B cell (primary cell): ENCODE data around the gene DPH6. TPM values are rescaled to one million over a fixed set of nuclear protein-coding genes. Genes with fewer than 3 reads are reported as not detected.

Source experiments
- ATAC-seq: fragments of 200-7000 bp; cut with Tn5 transposase; one replicate; pipeline ENCODE4 v1.10.0; 2021; ENCODE audit warnings: low read depth, mild to moderate bottlenecking, moderate number of reproducible peaks, moderate library complexity
- CTCF ChIA-PET: fragments of 350-600 bp; sonication (Branson Sonifier 250); formaldehyde crosslinking; loops from one replicate; lab custom pipeline; 2021; ENCODE audit warnings: antibody characterized with exemption, inconsistent platforms; lab: Charles Lee
- POLR2A ChIA-PET: fragments of 350-600 bp; sonication (Branson Sonifier 250); formaldehyde crosslinking; loops from one replicate; lab custom pipeline; 2021; ENCODE audit warnings: antibody characterized with exemption; lab: Charles Lee
- DNase-seq: peaks from one replicate; pipeline ENCODE4 v3.0.0; 2013
- H2AFZ ChIP-seq: 2 replicates; pipeline ENCODE4 v1.6.1; 2012; ENCODE audit warnings: mild to moderate bottlenecking, low read depth, low read length; ENCODE audit not compliant: insufficient read depth, poor library complexity, severe bottlenecking
- H3K27ac ChIP-seq, 2 donors: 1 replicate in 1 of 2; 2 replicates in 1 of 2; pipeline ENCODE4 v1.5.1; 2012 to 2013; ENCODE audit warnings: low read length in 2 of 2, mild to moderate bottlenecking in 2 of 2, moderate library complexity in 1 of 2
- H3K27me3 ChIP-seq, 4 experiments: fragments of 200-600 bp in 1 of 4; sonication (generic) in 1 of 4; replicated peaks in 1 of 4; 1 replicate in 2 of 4; 2 replicates in 2 of 4; pipeline versions ENCODE4 v1.6.1 to v1.7.0; 2013 to 2016; ENCODE audit warnings: low read length in 3 of 4, mild to moderate bottlenecking in 2 of 4, mixed read lengths in 1 of 4, moderate library complexity in 1 of 4; ENCODE audit not compliant: insufficient read depth in 4 of 4, control insufficient read depth in 3 of 4; ENCODE audit errors: control extremely low read depth in 1 of 4
- H3K36me3 ChIP-seq, 2 experiments: replicated peaks in 1 of 2; 1 replicate in 1 of 2; 2 replicates in 1 of 2; pipeline versions ENCODE4 v1.6.1 to v1.7.1; 2013; ENCODE audit warnings: low read length in 1 of 2; ENCODE audit not compliant: insufficient read depth in 2 of 2, control insufficient read depth in 1 of 2; ENCODE audit errors: control extremely low read depth in 1 of 2, extremely low read depth in 1 of 2
- H3K4me1 ChIP-seq, 2 donors: fragments of 200-600 bp in 1 of 2; sonication (generic) in 1 of 2; 1 replicate in 1 of 2; 2 replicates in 1 of 2; pipeline versions ENCODE4 v1.5.1 to v1.6.1; 2013 to 2017; ENCODE audit warnings: low read length in 2 of 2; ENCODE audit not compliant: control insufficient read depth in 2 of 2, insufficient read depth in 2 of 2
- H3K4me2 ChIP-seq: replicated peaks from 2 replicates; pipeline ENCODE3; 2012; ENCODE audit warnings: mild to moderate bottlenecking, low read depth, low read length; ENCODE audit not compliant: poor library complexity, severe bottlenecking
- H3K4me3 ChIP-seq, 5 experiments: fragments of 200-600 bp in 1 of 5; sonication (generic) in 1 of 5; 1 replicate in 3 of 5; 2 replicates in 2 of 5; pipeline versions ENCODE4 v1.5.1 to v1.7.0; 2011 to 2016; ENCODE audit warnings: low read length in 4 of 5, mild to moderate bottlenecking in 4 of 5, low read depth in 2 of 5, control low read depth in 1 of 5, moderate library complexity in 1 of 5; ENCODE audit not compliant: insufficient read depth in 1 of 5; ENCODE audit errors: control extremely low read depth in 1 of 5, extremely low read depth in 1 of 5
- H3K79me2 ChIP-seq: fragments of 200-600 bp; sonication (generic); one replicate; pipeline ENCODE4 v1.6.0; 2016; ENCODE audit warnings: low read length; ENCODE audit not compliant: control insufficient read depth, insufficient read depth
- H3K9ac ChIP-seq: fragments of 200-600 bp; sonication (generic); 2 replicates; pipeline ENCODE4 v1.6.1; 2017; ENCODE audit warnings: mild to moderate bottlenecking, low read length, moderate library complexity
- H3K9me3 ChIP-seq, 3 donors: one replicate each; pipeline versions ENCODE4 v1.6.1 to v1.7.1; 2013; ENCODE audit warnings: low read length in 2 of 3; ENCODE audit not compliant: control insufficient read depth in 2 of 3, insufficient read depth in 1 of 3; ENCODE audit errors: control extremely low read depth in 1 of 3
- H4K20me1 ChIP-seq: 2 replicates; pipeline ENCODE4 v1.6.0; 2012; ENCODE audit warnings: mild to moderate bottlenecking, low read length; ENCODE audit not compliant: insufficient read depth, control insufficient read depth, poor library complexity, severe bottlenecking
- H3K27ac Mint-ChIP-seq: one replicate; pipeline ENCODE4 v1.8.0; 2021; ENCODE audit warnings: mixed read lengths
- H3K27me3 Mint-ChIP-seq: one replicate; pipeline ENCODE4 v1.8.0; 2021; ENCODE audit warnings: mixed read lengths
- H3K4me1 Mint-ChIP-seq: one replicate; pipeline ENCODE4 v1.8.0; 2021; ENCODE audit warnings: mixed read lengths
- H3K4me3 Mint-ChIP-seq: one replicate; pipeline ENCODE4 v1.8.0; 2021; ENCODE audit warnings: mixed read lengths
- H3K9me3 Mint-ChIP-seq: one replicate; pipeline ENCODE4 v1.8.0; 2022; ENCODE audit warnings: mixed read lengths; ENCODE audit not compliant: insufficient read depth
- EZH2 ChIP-seq: IDR thresholded peaks from 2 replicates; pipeline ENCODE4 v1.6.1; 2012; ENCODE audit warnings: borderline replicate concordance, low read depth, mild to moderate bottlenecking, moderate library complexity, low read length; ENCODE audit not compliant: insufficient read depth, poor library complexity, severe bottlenecking
- WGBS: methylation state at CpG from one replicate; pipeline ENCODE4 v1.1.5; 2013; ENCODE audit warnings: missing lambda C conversion rate; ENCODE audit not compliant: insufficient coverage; 5-methylcytosine and 5-hydroxymethylcytosine counted together
- intact Hi-C: fragments of 100-400 bp; cut with micrococcal nuclease; formaldehyde crosslinking; loops from one replicate; pipeline ENCODE4 v1.10.0; 2022
- polyA plus RNA-seq: library from polyadenylated mRNA; depleted of rRNA; stranded (reverse); fragments of >200 nt; gene quantifications from 2 replicates; pipeline ENCODE4 v1.2.3, GENCODE V29; 2012
- total RNA-seq, 2 donors: library from RNA; stranded (reverse); fragments of 120-200 nt in 1 of 2; gene quantifications; 1 replicate in 1 of 2; 2 replicates in 1 of 2; pipeline versions ENCODE4 v1.2.3 to v1.2.4, GENCODE V29; 2013 to 2022
- TF ChIP-seq, protein P1 (sequence below): fragments of 200-600 bp; IDR thresholded peaks from one replicate; pipeline ENCODE4 v1.8.0; 2022; ENCODE audit warnings: antibody characterized with exemption, mild to moderate bottlenecking

DPH6 gene
- total and polyA plus RNA-seq, 2 donors (not counting 1 experiment from before 2014, with no cell fraction given), result 5.4 to 13.3 TPM

DNA sequence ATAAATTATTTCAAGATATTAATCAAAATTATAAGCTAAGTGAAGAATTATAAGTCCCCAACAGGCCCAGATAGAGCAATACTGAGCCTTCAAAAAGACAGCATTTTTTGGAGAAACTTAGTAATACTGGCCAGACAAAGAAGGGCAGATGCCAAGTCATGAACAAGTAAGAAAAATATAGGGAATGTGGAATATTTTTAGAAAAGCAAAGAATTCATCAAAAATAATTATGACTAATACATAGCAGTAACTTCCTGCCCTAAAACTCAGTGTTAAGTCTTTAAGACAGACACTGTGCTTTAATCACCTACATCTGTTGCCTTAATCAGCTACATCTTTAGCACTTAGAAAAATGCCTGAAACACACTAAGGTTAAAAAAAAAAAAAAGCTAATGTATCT is 31.2 kb downstream of the DPH6 start:
- intact Hi-C loops, result loop anchor here (10.0 kb wide), 1 partner anchor 60 kb away; no protein-coding TSS in a partner anchor
- no peak overlapping the region for H3K4me2 ChIP-seq
- H4K20me1 ChIP-seq, result no peaks in the 10 kb centered on the region

GRCh38 chr15:35507932-35508638 is 37.9 kb downstream of the DPH6 start:
- POLR2A ChIA-PET, result no interaction called here
- Mint-ChIP-seq H3K4me3 (no peak overlapping the region), H3K27ac (no peak overlapping the region)

More for the DNA sequence above, 31.2 kb downstream of the DPH6 start:
- no peak overlapping the region for H3K4me3 ChIP-seq
- H3K79me2 ChIP-seq, result no peaks in the 10 kb centered on the region
- ATAC-seq (no peak), DNase-seq (no peak)
- POLR2A ChIA-PET, result no interaction called here
- H3K4me3 Mint-ChIP-seq, result no peak overlapping the region
- no peaks in the 10 kb centered on the region for H3K27me3 ChIP-seq
- H3K9ac ChIP-seq, result no peak overlapping the region
- H3K4me1 ChIP-seq, result no peaks in the 10 kb centered on the region
- no peaks in the 10 kb centered on the region for H3K4me1 Mint-ChIP-seq
- no peaks in the 10 kb centered on the region for H3K36me3 ChIP-seq
- CTCF ChIA-PET, result no interaction called here
- no peaks in the 10 kb centered on the region for H3K9me3 Mint-ChIP-seq
- no peak overlapping the region for H3K27ac ChIP-seq
- no peak overlapping the region for H2AFZ ChIP-seq
- no peaks in the 10 kb centered on the region for H3K9me3 ChIP-seq
- H3K27ac Mint-ChIP-seq, result no peak overlapping the region
- H3K27me3 Mint-ChIP-seq, result no peaks in the 10 kb centered on the region
- TF ChIP-seq, protein P1, sequence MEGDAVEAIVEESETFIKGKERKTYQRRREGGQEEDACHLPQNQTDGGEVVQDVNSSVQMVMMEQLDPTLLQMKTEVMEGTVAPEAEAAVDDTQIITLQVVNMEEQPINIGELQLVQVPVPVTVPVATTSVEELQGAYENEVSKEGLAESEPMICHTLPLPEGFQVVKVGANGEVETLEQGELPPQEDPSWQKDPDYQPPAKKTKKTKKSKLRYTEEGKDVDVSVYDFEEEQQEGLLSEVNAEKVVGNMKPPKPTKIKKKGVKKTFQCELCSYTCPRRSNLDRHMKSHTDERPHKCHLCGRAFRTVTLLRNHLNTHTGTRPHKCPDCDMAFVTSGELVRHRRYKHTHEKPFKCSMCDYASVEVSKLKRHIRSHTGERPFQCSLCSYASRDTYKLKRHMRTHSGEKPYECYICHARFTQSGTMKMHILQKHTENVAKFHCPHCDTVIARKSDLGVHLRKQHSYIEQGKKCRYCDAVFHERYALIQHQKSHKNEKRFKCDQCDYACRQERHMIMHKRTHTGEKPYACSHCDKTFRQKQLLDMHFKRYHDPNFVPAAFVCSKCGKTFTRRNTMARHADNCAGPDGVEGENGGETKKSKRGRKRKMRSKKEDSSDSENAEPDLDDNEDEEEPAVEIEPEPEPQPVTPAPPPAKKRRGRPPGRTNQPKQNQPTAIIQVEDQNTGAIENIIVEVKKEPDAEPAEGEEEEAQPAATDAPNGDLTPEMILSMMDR, result no peak
- no peak for TF ChIP-seq EZH2

More at GRCh38 chr15:35507932-35508638, 37.9 kb downstream of the DPH6 start:
- TF ChIP-seq EZH2, result no peak
- TF ChIP-seq, protein P1, result no peak
- CTCF ChIA-PET, result no interaction called here
- intact Hi-C loops, result no loop called here
- Histone ChIP-seq H3K27ac (no peak overlapping the region), H3K4me2 (no peak overlapping the region), H3K9me3 (no peaks in the 10 kb centered on the region), H3K79me2 (no peaks in the 10 kb centered on the region), H3K4me3 (no peak overlapping the region), H3K9ac (no peak overlapping the region), H3K27me3 (no peaks in the 10 kb centered on the region), H4K20me1 (no peaks in the 10 kb centered on the region), H2AFZ (no peak overlapping the region), H3K4me1 (peaks cover 3 to 14% of the 10 kb centered on the region in 2 donors), H3K36me3 (no peaks in the 10 kb centered on the region)
- H3K4me1 Mint-ChIP-seq, result peaks cover 17% of the 10 kb centered on the region
- H3K9me3 Mint-ChIP-seq, result no peaks in the 10 kb centered on the region
- ATAC-seq, result no peak
- H3K27me3 Mint-ChIP-seq, result no peaks in the 10 kb centered on the region
- WGBS, result 96% methylated on average over 5 of the region's 7 CpGs
- no peak for DNase-seq
